Neural cell (in vitro differentiated cells): ENCODE measurements around the gene ATP11A.

Experiments used
- EP300 ChIP-seq: fragments of 450-650 bp; conservative IDR thresholded peaks from 2 replicates; pipeline ENCODE4 v1.6.1; 2014; ENCODE audit warnings: antibody characterized with exemption, mild to moderate bottlenecking, moderate library complexity; ENCODE audit not compliant: poor library complexity, severe bottlenecking
- POLR2AphosphoS5 ChIP-seq: IDR thresholded peaks from 2 replicates; pipeline ENCODE4 v1.6.1; 2012
- RAD21 ChIP-seq: fragments of 450-650 bp; conservative IDR thresholded peaks from 2 replicates; pipeline ENCODE4 v1.6.1; 2014; ENCODE audit warnings: antibody characterized with exemption, mild to moderate bottlenecking, moderate library complexity
- TF ChIP-seq, protein P1 (sequence below): fragments of 450-650 bp; IDR thresholded peaks from 2 replicates; pipeline ENCODE4 v1.5.1; 2014; ENCODE audit warnings: antibody characterized with exemption, mild to moderate bottlenecking, moderate library complexity; ENCODE audit not compliant: poor library complexity, severe bottlenecking

DNA sequence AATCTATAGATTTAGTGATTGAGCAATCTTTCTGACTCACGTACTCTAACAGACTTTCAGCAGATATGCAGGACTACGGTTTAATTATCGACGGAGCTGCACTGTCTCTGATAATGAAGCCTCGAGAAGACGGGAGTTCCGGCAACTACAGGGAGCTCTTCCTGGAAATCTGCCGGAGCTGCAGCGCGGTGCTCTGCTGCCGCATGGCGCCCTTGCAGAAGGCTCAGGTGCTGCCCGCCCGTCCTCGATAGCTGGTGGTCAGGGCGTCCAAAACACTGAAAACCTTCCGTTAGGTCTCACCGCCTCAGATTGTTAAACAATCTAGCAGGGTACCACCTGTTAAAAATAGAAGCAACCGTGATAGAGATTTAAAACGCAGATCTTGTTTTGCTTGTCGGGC lies 166.0 kb downstream of the ATP11A start:
- TF ChIP-seq, protein P1, sequence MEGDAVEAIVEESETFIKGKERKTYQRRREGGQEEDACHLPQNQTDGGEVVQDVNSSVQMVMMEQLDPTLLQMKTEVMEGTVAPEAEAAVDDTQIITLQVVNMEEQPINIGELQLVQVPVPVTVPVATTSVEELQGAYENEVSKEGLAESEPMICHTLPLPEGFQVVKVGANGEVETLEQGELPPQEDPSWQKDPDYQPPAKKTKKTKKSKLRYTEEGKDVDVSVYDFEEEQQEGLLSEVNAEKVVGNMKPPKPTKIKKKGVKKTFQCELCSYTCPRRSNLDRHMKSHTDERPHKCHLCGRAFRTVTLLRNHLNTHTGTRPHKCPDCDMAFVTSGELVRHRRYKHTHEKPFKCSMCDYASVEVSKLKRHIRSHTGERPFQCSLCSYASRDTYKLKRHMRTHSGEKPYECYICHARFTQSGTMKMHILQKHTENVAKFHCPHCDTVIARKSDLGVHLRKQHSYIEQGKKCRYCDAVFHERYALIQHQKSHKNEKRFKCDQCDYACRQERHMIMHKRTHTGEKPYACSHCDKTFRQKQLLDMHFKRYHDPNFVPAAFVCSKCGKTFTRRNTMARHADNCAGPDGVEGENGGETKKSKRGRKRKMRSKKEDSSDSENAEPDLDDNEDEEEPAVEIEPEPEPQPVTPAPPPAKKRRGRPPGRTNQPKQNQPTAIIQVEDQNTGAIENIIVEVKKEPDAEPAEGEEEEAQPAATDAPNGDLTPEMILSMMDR, result no peak
- TF ChIP-seq POLR2AphosphoS5 (no peak), RAD21 (no peak), EP300 (no peak)
